Measurements from ENCODE around the gene CD46.

The CD46 gene

DNA sequence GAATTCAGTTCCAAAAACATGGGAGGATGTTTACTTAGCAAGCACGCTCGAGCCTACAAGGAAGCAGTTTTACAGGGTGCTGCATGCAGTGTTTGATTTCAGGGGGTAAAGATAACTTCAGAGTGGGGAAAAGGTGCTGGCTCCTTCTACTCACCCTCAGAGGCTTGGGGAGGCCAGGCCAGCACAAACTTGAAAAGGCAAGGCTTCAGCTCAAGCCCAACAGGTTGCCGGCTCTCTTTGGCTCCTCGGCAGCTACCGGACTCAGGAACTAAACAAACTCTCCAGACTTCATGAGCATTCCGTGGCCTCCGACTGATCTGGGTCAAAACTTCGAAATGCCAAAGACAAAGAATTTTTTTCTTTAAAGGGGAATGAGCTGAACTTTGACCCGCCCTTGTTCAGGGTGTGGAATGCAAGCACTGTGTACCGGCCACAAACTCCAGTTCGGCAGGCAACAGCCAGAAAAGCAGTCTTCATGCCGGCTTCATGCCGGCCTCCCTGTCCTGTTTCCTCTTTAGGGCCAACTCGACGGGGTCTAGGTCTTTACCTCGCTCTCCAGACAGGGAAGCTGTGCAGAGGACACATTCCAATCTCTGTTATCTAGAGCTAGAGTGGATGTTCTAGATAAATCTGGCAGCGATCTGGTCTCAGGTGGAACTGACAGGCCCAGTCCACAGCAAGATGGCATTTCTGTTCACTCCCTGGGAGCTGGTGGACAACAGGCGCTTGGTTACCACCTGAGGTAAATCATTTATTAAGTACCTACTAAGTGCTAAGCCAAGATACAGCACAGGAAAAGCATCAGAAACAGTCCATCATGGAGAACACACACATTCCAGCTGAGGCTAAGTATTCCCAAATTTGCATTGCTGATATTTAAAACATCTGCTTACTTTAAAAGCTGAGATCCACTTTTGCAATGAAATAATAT is 75.0 kb downstream of the CD46 start:
- no peak overlapping the region for H3K4me3 ChIP-seq (replicated peaks; ENCODE audit: low read depth, low read length)
- TF ChIP-seq, protein P1, sequence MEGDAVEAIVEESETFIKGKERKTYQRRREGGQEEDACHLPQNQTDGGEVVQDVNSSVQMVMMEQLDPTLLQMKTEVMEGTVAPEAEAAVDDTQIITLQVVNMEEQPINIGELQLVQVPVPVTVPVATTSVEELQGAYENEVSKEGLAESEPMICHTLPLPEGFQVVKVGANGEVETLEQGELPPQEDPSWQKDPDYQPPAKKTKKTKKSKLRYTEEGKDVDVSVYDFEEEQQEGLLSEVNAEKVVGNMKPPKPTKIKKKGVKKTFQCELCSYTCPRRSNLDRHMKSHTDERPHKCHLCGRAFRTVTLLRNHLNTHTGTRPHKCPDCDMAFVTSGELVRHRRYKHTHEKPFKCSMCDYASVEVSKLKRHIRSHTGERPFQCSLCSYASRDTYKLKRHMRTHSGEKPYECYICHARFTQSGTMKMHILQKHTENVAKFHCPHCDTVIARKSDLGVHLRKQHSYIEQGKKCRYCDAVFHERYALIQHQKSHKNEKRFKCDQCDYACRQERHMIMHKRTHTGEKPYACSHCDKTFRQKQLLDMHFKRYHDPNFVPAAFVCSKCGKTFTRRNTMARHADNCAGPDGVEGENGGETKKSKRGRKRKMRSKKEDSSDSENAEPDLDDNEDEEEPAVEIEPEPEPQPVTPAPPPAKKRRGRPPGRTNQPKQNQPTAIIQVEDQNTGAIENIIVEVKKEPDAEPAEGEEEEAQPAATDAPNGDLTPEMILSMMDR (IDR thresholded peaks at IDR 0.05; ENCODE audit: low read length, missing control alignments) = no peak
- DNase-seq (ENCODE audit: low read depth) = no peak

DNA sequence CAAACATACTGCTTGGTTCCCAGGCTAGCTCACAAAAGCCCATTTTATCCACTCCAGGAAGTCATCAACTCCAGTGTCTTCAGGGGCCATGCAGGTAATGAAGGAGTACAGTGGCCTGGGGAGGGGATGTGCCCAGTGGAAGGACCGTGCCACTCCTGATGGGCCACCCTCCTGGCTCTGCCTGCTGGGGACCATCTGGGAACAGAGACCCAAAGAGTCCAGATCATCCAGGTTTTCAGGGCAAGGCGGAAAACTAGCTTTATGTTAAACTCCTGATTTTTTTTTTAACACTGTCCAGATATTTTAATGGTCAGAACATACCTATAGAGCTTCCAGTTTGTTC is 75.6 kb downstream of the CD46 start:
- TF ChIP-seq, protein P1 (IDR thresholded peaks at IDR 0.05; ENCODE audit: low read length, missing control alignments) = no peak
- no peak for DNase-seq (ENCODE audit: low read depth)
- no peak overlapping the region for H3K4me3 ChIP-seq (replicated peaks; ENCODE audit: low read depth, low read length)

- DNase-seq (ENCODE audit: low read depth) = no peak
- TF ChIP-seq, protein P1 (IDR thresholded peaks at IDR 0.05; ENCODE audit: low read length, missing control alignments) = no peak
- H3K4me3 ChIP-seq (replicated peaks; ENCODE audit: low read depth, low read length) = no peak overlapping the region
Observed at GRCh38 chr1:207828046-207828445, 76.2 kb downstream of the CD46 start.

DNA sequence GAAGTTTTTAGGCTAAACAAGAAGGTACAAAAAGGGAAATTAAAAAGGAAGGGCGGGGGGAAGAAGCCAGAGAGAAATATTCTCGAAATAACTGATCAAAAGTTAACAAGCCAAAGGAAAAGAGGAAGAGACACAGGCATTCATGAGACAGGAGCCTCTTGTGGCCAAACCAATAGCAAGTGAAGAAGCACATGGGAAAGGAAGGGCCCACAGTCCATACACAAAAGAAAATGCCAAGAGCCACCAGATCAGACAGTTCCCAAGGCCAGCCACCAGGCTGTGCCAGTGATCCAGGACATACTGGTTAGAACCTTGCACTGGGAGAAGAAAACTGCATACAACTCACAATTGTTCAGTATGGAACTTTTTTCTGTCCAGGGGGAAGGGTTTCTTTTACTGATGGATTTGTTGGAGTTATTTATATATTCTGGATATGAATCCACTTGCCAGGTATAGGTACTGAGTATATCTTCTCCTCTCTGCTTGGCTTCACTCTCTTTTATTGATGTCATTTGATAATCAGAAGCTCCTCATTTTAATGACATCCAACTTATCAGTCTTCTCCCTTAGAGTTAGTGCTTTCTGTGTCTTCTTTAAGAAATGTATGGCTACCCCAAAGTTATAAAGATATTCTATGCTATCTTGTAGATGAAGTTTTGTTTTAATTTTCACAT is 76.8 kb downstream of the CD46 start:
- peak; percentile 93 for DNase-seq (ENCODE audit: low read depth)
- TF ChIP-seq, protein P1 (IDR thresholded peaks at IDR 0.05; ENCODE audit: low read length, missing control alignments) = peak; percentile 98

GRCh38 chr1:207829576-207829975 is 77.7 kb downstream of the CD46 start:
- H3K4me3 ChIP-seq (replicated peaks; ENCODE audit: low read depth, low read length) = no peak overlapping the region
- DNase-seq (ENCODE audit: low read depth) = no peak
- TF ChIP-seq, protein P1 (IDR thresholded peaks at IDR 0.05; ENCODE audit: low read length, missing control alignments) = no peak

More for the DNA sequence above, 76.8 kb downstream of the CD46 start:
- H3K4me3 ChIP-seq (replicated peaks; ENCODE audit: low read depth, low read length) = no peak overlapping the region

- TF ChIP-seq, protein P1 (IDR thresholded peaks at IDR 0.05; ENCODE audit: low read length, missing control alignments) = no peak
- no peak for DNase-seq (ENCODE audit: low read depth)
- H3K4me3 ChIP-seq (replicated peaks; ENCODE audit: low read depth, low read length) = no peak overlapping the region
Observed at GRCh38 chr1:207830788-207831187, 78.9 kb downstream of the CD46 start.

All from fibroblast of pulmonary artery (primary cell).